PFSK-1 (cell line): ENCODE results near the gene SHISA5.

Experiments
- POLR2AphosphoS5 ChIP-seq: IDR thresholded peaks from 2 replicates; pipeline ENCODE4 v1.6.1; 2012; ENCODE audit warnings: low read depth, mild to moderate bottlenecking, control low read depth, low read length, moderate library complexity
- REST ChIP-seq, 2 experiments: IDR thresholded peaks; 2 replicates each; pipeline versions ENCODE4 v1.6.1 to v1.8.0; 2011 to 2012; ENCODE audit warnings: low read depth in 2 of 2, low read length in 2 of 2, control low read depth in 1 of 2, inconsistent platforms in 1 of 2, mild to moderate bottlenecking in 1 of 2, moderate library complexity in 1 of 2; ENCODE audit not compliant: insufficient read depth in 1 of 2
- TAF1 ChIP-seq: IDR thresholded peaks from 2 replicates; pipeline ENCODE4 v1.6.1; 2012; ENCODE audit warnings: low read length, control low read depth, borderline replicate concordance; ENCODE audit not compliant: insufficient read depth

GRCh38 chr3:48470286-48470685 is 33.7 kb downstream of the SHISA5 start:
- TF ChIP-seq POLR2AphosphoS5 (no peak), TAF1 (no peak), REST (IDR thresholded peaks at IDR 0.05; ENCODE audit: insufficient read depth in 1 of 2, low read depth in 2 of 2, low read length in 2 of 2) (no peak)
